Astrocyte (in vitro differentiated cells and primary cell): ENCODE results near the gene MAVS. TPM values are rescaled to one million over a fixed set of nuclear protein-coding genes. Genes with fewer than 3 reads are reported as not detected.

Source experiments
- DNase-seq: peaks from one replicate; pipeline ENCODE4 v3.0.0-alpha.2; 2010; ENCODE audit warnings: low read depth
- FAIRE-seq: peaks from 2 replicates; lab custom pipeline; 2011; peaks lifted over from hg19 to GRCh38; lab: Jason Lieb, UNC
- H2AFZ ChIP-seq: 2 replicates; pipeline ENCODE4 v1.6.0; 2012; ENCODE audit warnings: low read depth, low read length, inconsistent platforms
- H3K27ac ChIP-seq: 2 replicates; pipeline ENCODE4 v1.5.1; 2011; ENCODE audit warnings: low read depth, low read length, inconsistent platforms
- H3K27me3 ChIP-seq: 2 replicates; pipeline ENCODE4 v1.6.0; 2011; ENCODE audit warnings: low read length, inconsistent platforms; ENCODE audit not compliant: insufficient read depth
- H3K36me3 ChIP-seq: 2 replicates; pipeline ENCODE4 v1.5.1; 2011; ENCODE audit warnings: low read length, inconsistent platforms; ENCODE audit not compliant: insufficient read depth
- H3K4me1 ChIP-seq: 2 replicates; pipeline ENCODE4 v1.5.1; 2011; ENCODE audit warnings: low read length, inconsistent platforms; ENCODE audit not compliant: insufficient read depth
- H3K4me2 ChIP-seq: 2 replicates; pipeline ENCODE4 v1.6.0; 2012; ENCODE audit warnings: low read length, inconsistent platforms
- H3K4me3 ChIP-seq: 2 replicates; pipeline ENCODE4 v1.5.1; 2011; ENCODE audit warnings: low read depth, mild to moderate bottlenecking, low read length, inconsistent platforms; ENCODE audit not compliant: insufficient read depth
- H3K79me2 ChIP-seq: 2 replicates; pipeline ENCODE4 v1.6.0; 2012; ENCODE audit warnings: mild to moderate bottlenecking, low read length, inconsistent platforms; ENCODE audit not compliant: insufficient read depth
- H3K9ac ChIP-seq: 2 replicates; pipeline ENCODE4 v1.6.0; 2012; ENCODE audit warnings: mild to moderate bottlenecking, low read length, inconsistent platforms
- H3K9me3 ChIP-seq: 2 replicates; pipeline ENCODE4 v1.5.1; 2012; ENCODE audit warnings: low read depth, mild to moderate bottlenecking, low read length, inconsistent platforms; ENCODE audit not compliant: insufficient read depth
- H4K20me1 ChIP-seq: 2 replicates; pipeline ENCODE4 v1.6.0; 2012; ENCODE audit warnings: low read length, inconsistent platforms; ENCODE audit not compliant: insufficient read depth
- H3K27ac Mint-ChIP-seq: one replicate; pipeline ENCODE4 v1.8.0; 2021; ENCODE audit warnings: mild to moderate bottlenecking, mixed read lengths; ENCODE audit not compliant: unreplicated experiment
- H3K27me3 Mint-ChIP-seq: one replicate; pipeline ENCODE4 v1.8.0; 2021; ENCODE audit warnings: low read depth, mixed read lengths; ENCODE audit not compliant: unreplicated experiment
- H3K36me3 Mint-ChIP-seq: one replicate; pipeline ENCODE4 v1.8.0; 2021; ENCODE audit warnings: low read depth, mixed read lengths; ENCODE audit not compliant: unreplicated experiment
- H3K4me1 Mint-ChIP-seq: one replicate; pipeline ENCODE4 v1.8.0; 2021; ENCODE audit warnings: low read depth, mixed read lengths; ENCODE audit not compliant: unreplicated experiment
- H3K4me3 Mint-ChIP-seq: one replicate; pipeline ENCODE4 v1.8.0; 2021; ENCODE audit warnings: mild to moderate bottlenecking, moderate library complexity, mixed read lengths; ENCODE audit not compliant: unreplicated experiment
- H3K9me3 Mint-ChIP-seq: one replicate; pipeline ENCODE4 v1.8.0; 2021; ENCODE audit warnings: mild to moderate bottlenecking, mixed read lengths; ENCODE audit not compliant: unreplicated experiment
- CTCF ChIP-seq: IDR thresholded peaks from 2 replicates; pipeline ENCODE4 v1.5.1; 2011; ENCODE audit warnings: low read depth, mild to moderate bottlenecking, inconsistent platforms, low read length, moderate library complexity; ENCODE audit not compliant: insufficient read depth
- EZH2 ChIP-seq: IDR thresholded peaks from 2 replicates; pipeline ENCODE4 v1.6.1; 2012; ENCODE audit warnings: mild to moderate bottlenecking, low read length, inconsistent platforms; ENCODE audit not compliant: insufficient read depth
- total RNA-seq: library from RNA; stranded (reverse); gene quantifications from 2 replicates; pipeline ENCODE4 v1.2.1, GENCODE V29; 2021

MAVS gene
- total RNA-seq, 1 donor from 2014 or later: 42.1 TPM

- DNase-seq (no peak), FAIRE-seq (no peak)
- Histone ChIP-seq H3K27me3 (no peaks in the 10 kb centered on the region), H4K20me1 (no peaks in the 10 kb centered on the region), H3K4me1 (peaks cover 29% of the 10 kb centered on the region), H3K4me2 (no peak overlapping the region), H3K9ac (no peak overlapping the region), H3K79me2 (no peaks in the 10 kb centered on the region), H3K27ac (no peak overlapping the region), H2AFZ (no peak overlapping the region), H3K36me3 (no peaks in the 10 kb centered on the region), H3K4me3 (no peak overlapping the region), H3K9me3 (no peaks in the 10 kb centered on the region)
- Mint-ChIP-seq H3K9me3 (no peaks in the 10 kb centered on the region), H3K27ac (no peak overlapping the region), H3K36me3 (peaks cover 1% of the 10 kb centered on the region), H3K4me1 (peaks cover 6% of the 10 kb centered on the region), H3K4me3 (no peak overlapping the region), H3K27me3 (peaks cover 9% of the 10 kb centered on the region)
- TF ChIP-seq CTCF (no peak), EZH2 (no peak)
These were observed 31.6 kb upstream of the MAVS start for GRCh38 chr20:3814928-3815495.

GRCh38 chr20:3815703-3816315 is 30.8 kb upstream of the MAVS start:
- no peak overlapping the region for H3K4me3 Mint-ChIP-seq
- TF ChIP-seq CTCF (no peak), EZH2 (no peak)
- H4K20me1 ChIP-seq: no peaks in the 10 kb centered on the region
- no peak for DNase-seq
- H3K9ac ChIP-seq: no peak overlapping the region
- H3K4me2 ChIP-seq: no peak overlapping the region
- H3K36me3 Mint-ChIP-seq: peaks cover 1% of the 10 kb centered on the region
- H3K27ac Mint-ChIP-seq: no peak overlapping the region
- H3K9me3 ChIP-seq: no peaks in the 10 kb centered on the region
- H3K9me3 Mint-ChIP-seq: no peaks in the 10 kb centered on the region
- H3K27me3 Mint-ChIP-seq: peaks cover 9% of the 10 kb centered on the region
- H3K4me1 ChIP-seq: peaks cover 29% of the 10 kb centered on the region
- no peaks in the 10 kb centered on the region for H3K36me3 ChIP-seq
- no peak overlapping the region for H2AFZ ChIP-seq
- H3K4me1 Mint-ChIP-seq: peaks cover 6% of the 10 kb centered on the region
- no peak overlapping the region for H3K27ac ChIP-seq
- H3K79me2 ChIP-seq: peaks cover 2% of the 10 kb centered on the region
- no peak overlapping the region for H3K4me3 ChIP-seq
- no peaks in the 10 kb centered on the region for H3K27me3 ChIP-seq
- FAIRE-seq: no peak
